Tibial artery (tissue), 4 donors: Measurements from ENCODE around the gene CD244.

Source experiments
- DNase-seq, 2 donors: peaks; one replicate each; pipeline ENCODE4 v3.0.0-alpha.2; 2019
- H3K27ac ChIP-seq, 2 donors: fragments of 200-600 bp; sonication (generic) in 1 of 2; 1 replicate in 1 of 2; 2 replicates in 1 of 2; pipeline ENCODE4 v1.5.1; 2018 to 2019; ENCODE audit warnings: mild to moderate bottlenecking in 1 of 2
- H3K27me3 ChIP-seq, 2 donors: fragments of 200-600 bp; sonication (generic) in 1 of 2; one replicate each; pipeline versions ENCODE4 v1.5.1 to v1.6.0; 2016 to 2019
- H3K36me3 ChIP-seq, 3 donors: fragments of 200-600 bp; sonication (generic) in 2 of 3; one replicate each; pipeline ENCODE4 v1.5.1; 2016 to 2019; ENCODE audit warnings: mild to moderate bottlenecking in 2 of 3
- H3K4me1 ChIP-seq, 4 donors: fragments of 200-600 bp; sonication (generic) in 2 of 4; 1 replicate in 3 of 4; 2 replicates in 1 of 4; pipeline ENCODE4 v1.5.1; 2016 to 2019
- H3K4me3 ChIP-seq, 2 donors: fragments of 200-600 bp; sonication (generic) in 1 of 2; 1 replicate in 1 of 2; 2 replicates in 1 of 2; pipeline ENCODE4 v1.5.1; 2018 to 2019; ENCODE audit warnings: mild to moderate bottlenecking in 2 of 2
- H3K9me3 ChIP-seq, 3 donors: fragments of 200-600 bp; sonication (generic) in 1 of 3; one replicate each; pipeline ENCODE4 v1.5.1; 2016 to 2019
- CTCF ChIP-seq, 2 experiments: fragments of 200-600 bp in 1 of 2; fragments of 450-650 bp in 1 of 2; IDR thresholded peaks; one replicate each; pipeline ENCODE4 v1.5.1; 2017 to 2019; ENCODE audit warnings: antibody characterized with exemption in 2 of 2, mild to moderate bottlenecking in 1 of 2, moderate library complexity in 1 of 2
- intact Hi-C: fragments of 100-400 bp; cut with DNase I; formaldehyde crosslinking; loops from one replicate; pipeline ENCODE4 v1.15.0; 2023; ENCODE audit warnings: low total_unique reads

Gene CD244

GRCh38 chr1:160807738-160808137 lies 54.9 kb downstream of the CD244 start:
- Histone ChIP-seq H3K36me3 (no peaks in the 10 kb centered on the region), H3K27ac (no peak overlapping the region), H3K4me1 (no peaks in the 10 kb centered on the region), H3K4me3 (no peak overlapping the region), H3K9me3 (peaks cover 4 to 24% (median 23%) of the 10 kb centered on the region in 3 donors), H3K27me3 (no peaks in the 10 kb centered on the region)
- intact Hi-C loops: no loop called here
- TF ChIP-seq CTCF (IDR thresholded peaks at IDR 0.05): no peak
- no peak for DNase-seq

DNA sequence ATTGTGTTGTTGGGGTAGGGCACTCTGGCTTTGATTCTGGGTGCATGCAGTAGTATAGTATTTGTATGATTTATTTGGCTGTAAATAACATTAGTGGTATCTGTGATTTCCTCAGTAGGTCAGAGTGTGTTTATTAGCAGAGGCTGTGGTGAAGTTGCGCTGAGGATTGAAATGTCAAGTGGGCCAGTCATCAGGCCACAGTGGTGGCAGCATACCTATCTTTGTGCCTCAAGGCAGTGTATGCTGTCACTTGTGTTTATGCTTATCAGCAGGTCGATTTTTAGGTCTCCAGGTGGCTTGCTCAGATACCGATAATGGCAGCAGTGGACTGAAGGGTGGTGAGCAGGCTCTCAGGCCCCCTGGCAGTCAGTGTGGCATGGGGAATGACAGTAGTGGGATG lies 55.4 kb downstream of the CD244 start:
- Histone ChIP-seq H3K27me3 (no peaks in the 10 kb centered on the region), H3K9me3 (peaks cover 4 to 24% (median 23%) of the 10 kb centered on the region in 3 donors), H3K27ac (no peak overlapping the region), H3K36me3 (no peaks in the 10 kb centered on the region), H3K4me3 (no peak overlapping the region), H3K4me1 (no peaks in the 10 kb centered on the region)
- intact Hi-C loops: no loop called here
- no peak for DNase-seq
- no peak for TF ChIP-seq CTCF (IDR thresholded peaks at IDR 0.05)

- no peaks in the 10 kb centered on the region for H3K36me3 ChIP-seq
- peaks cover 4 to 27% (median 24%) of the 10 kb centered on the region in 3 donors for H3K9me3 ChIP-seq
- TF ChIP-seq CTCF (IDR thresholded peaks at IDR 0.05): no peak
- H3K27me3 ChIP-seq: no peaks in the 10 kb centered on the region
- intact Hi-C loops: no loop called here
- DNase-seq: no peak
- no peak overlapping the region for H3K27ac ChIP-seq
- no peaks in the 10 kb centered on the region for H3K4me1 ChIP-seq
- H3K4me3 ChIP-seq: no peak overlapping the region
These were observed 55.9 kb downstream of the CD244 start for GRCh38 chr1:160806784-160807183.

DNA sequence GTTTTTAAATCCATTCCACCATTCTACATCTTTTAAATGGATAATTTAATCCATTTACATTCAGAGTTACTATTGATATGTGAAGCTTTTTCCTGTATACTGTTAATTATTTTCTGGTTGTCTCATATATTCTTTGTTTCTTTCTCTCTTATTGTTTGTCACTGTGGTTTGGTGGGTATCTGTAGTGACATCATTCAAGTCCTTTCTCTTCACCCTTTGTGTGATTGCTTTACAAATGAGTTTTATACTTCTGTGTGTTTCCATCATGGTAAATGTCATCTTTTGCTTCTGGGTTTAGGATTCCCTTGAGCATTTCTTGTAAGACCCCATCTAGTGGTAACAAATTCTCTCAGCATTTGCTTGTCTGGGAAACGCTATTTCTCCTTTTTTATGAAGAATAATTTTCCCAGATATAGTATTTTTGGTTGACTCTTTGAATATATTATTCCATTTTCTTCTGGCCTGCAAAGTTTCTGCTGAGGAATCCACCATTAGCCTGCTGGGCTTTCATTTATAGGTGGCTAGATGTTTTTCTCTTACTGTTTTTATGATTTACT lies 56.5 kb downstream of the CD244 start:
- intact Hi-C loops: no loop called here
- no peak overlapping the region for H3K4me3 ChIP-seq
- no peak for TF ChIP-seq CTCF (IDR thresholded peaks at IDR 0.05)
- no peak for DNase-seq
- peaks cover 4 to 28% (median 24%) of the 10 kb centered on the region in 3 donors for H3K9me3 ChIP-seq
- no peaks in the 10 kb centered on the region for H3K4me1 ChIP-seq
- H3K27ac ChIP-seq: no peak overlapping the region
- no peaks in the 10 kb centered on the region for H3K36me3 ChIP-seq
- H3K27me3 ChIP-seq: no peaks in the 10 kb centered on the region

DNA sequence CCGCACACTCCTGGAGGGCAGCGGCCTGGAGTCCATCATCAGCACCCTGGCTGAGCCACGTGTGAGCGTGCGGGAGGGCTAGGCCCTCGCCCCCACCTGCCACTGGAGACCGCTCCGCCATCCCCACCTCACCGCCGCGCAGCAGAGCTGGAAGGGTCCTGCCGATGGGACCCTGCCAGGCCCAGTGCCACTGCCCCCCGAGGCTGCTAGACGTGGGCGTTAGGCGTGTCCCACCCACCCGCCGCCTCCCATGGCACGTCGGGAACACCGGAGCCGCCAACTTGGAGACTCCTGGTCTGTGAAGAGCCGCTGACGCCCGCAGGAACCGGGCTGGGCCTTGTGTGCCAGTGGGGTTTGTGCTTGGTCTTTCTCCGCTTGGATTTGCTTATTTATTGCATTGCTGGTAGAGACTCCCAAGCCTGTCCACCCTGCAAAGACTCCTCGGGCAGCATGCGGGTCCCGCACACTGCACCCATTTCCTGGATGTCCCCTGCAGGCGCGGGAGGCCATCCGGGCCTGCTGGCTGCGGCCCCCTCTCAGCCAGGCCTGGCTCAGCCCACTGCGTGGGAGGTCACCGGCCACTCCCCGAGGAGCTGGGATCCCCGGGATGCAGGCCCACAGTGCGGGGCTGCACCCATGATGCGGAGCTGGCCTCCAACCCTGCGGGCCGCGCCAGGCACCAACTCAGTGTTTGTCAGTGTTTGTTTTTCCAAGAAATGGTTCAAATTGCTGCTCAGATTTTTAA lies 60.7 kb downstream of the CD244 start:
- H3K4me1 ChIP-seq: no peaks in the 10 kb centered on the region
- DNase-seq: no peak
- no peak overlapping the region for H3K4me3 ChIP-seq
- intact Hi-C loops: no loop called here
- H3K27ac ChIP-seq: no peak overlapping the region
- H3K27me3 ChIP-seq: no peaks in the 10 kb centered on the region
- H3K9me3 ChIP-seq: peaks cover 0 to 17% (median 9%) of the 10 kb centered on the region in 3 donors
- H3K36me3 ChIP-seq: no peaks in the 10 kb centered on the region
- no peak for TF ChIP-seq CTCF (IDR thresholded peaks at IDR 0.05)
